A673 (cell line): ENCODE measurements around the gene ABHD16B. TPM values are rescaled to one million over a fixed set of nuclear protein-coding genes. Genes with fewer than 3 reads are reported as not detected.

Experiments
- BruUV-seq: library from RNA; stranded (reverse); fragments of 400-500 nt; replicated peaks from 2 replicates; lab custom pipeline; 2021; lab: Mats Ljungman, UMichigan
- CTCF ChIA-PET: fragments of 300-600 bp; sonication (Branson Sonifier 250); formaldehyde crosslinking; loops from one replicate; lab custom pipeline; 2022; ENCODE audit warnings: antibody characterized with exemption; lab: Charles Lee
- POLR2A ChIA-PET: fragments of 300-600 bp; sonication (Branson Sonifier 250); formaldehyde crosslinking; loops from one replicate; lab custom pipeline; 2022; ENCODE audit warnings: antibody characterized with exemption; ENCODE audit not compliant: low non-redundant PET; lab: Charles Lee
- DNase-seq: peaks from one replicate; pipeline ENCODE4 v3.0.0-alpha.2; 2015; ENCODE audit warnings: low spot score
- H3K27ac ChIP-seq: fragments of 200-600 bp; sonication (generic); 2 replicates; pipeline ENCODE4 v1.5.1; 2016; ENCODE audit warnings: mixed run types, low read depth, mild to moderate bottlenecking, mixed read lengths, antibody characterized with exemption, low read length; ENCODE audit not compliant: poor library complexity, severe bottlenecking
- H3K27me3 ChIP-seq: fragments of 200-600 bp; sonication (generic); replicated peaks from 2 replicates; pipeline ENCODE4 v1.6.1; 2017; ENCODE audit warnings: mixed run types, low read depth, mild to moderate bottlenecking, mixed read lengths, antibody characterized with exemption, low read length; ENCODE audit not compliant: insufficient read depth, poor library complexity
- H3K36me3 ChIP-seq: fragments of 200-600 bp; sonication (generic); 2 replicates; pipeline ENCODE4 v1.6.1; 2016; ENCODE audit warnings: mixed run types, mild to moderate bottlenecking, mixed read lengths, antibody characterized with exemption, low read length; ENCODE audit not compliant: insufficient read depth, poor library complexity, severe bottlenecking
- H3K4me1 ChIP-seq: fragments of 200-600 bp; sonication (generic); 2 replicates; pipeline ENCODE4 v1.6.1; 2017; ENCODE audit warnings: mixed run types, mild to moderate bottlenecking, mixed read lengths, antibody characterized with exemption, low read length; ENCODE audit not compliant: insufficient read depth, poor library complexity, severe bottlenecking
- H3K4me3 ChIP-seq: fragments of 200-600 bp; sonication (generic); 2 replicates; pipeline ENCODE4 v1.5.1; 2016; ENCODE audit warnings: low read depth, mixed run types, mild to moderate bottlenecking, mixed read lengths, low read length; ENCODE audit not compliant: poor library complexity, severe bottlenecking
- H3K9me3 ChIP-seq: fragments of 200-600 bp; sonication (generic); 2 replicates; pipeline ENCODE4 v1.6.1; 2016; ENCODE audit warnings: mixed run types, low read depth, mild to moderate bottlenecking, mixed read lengths, antibody characterized with exemption, low read length; ENCODE audit not compliant: poor library complexity, severe bottlenecking
- CTCF ChIP-seq: fragments of 300-800, 200-600 bp; sonication (generic); conservative IDR thresholded peaks from 2 replicates; pipeline ENCODE4 v1.5.1; 2017; ENCODE audit warnings: low read depth, mild to moderate bottlenecking, antibody characterized with exemption, low read length, moderate library complexity, mixed read lengths
- EZH2 ChIP-seq: fragments of 200-600 bp; sonication (generic); IDR thresholded peaks from 2 replicates; pipeline ENCODE4 v1.6.1; 2017; ENCODE audit warnings: borderline replicate concordance, low read depth, mild to moderate bottlenecking, mixed read lengths, antibody characterized with exemption, low read length; ENCODE audit not compliant: poor library complexity, severe bottlenecking
- intact Hi-C: fragments of 100-400 bp; cut with micrococcal nuclease; formaldehyde crosslinking; loops from one replicate; pipeline ENCODE4 v1.10.0; 2022; ENCODE audit not compliant: unreplicated experiment
- total RNA-seq: library from RNA; stranded (reverse); gene quantifications from 2 replicates; pipeline ENCODE4 v1.2.3, GENCODE V29; 2021

The ABHD16B gene
- total RNA-seq, 1 experiment from 2014 or later, result not detected

DNA sequence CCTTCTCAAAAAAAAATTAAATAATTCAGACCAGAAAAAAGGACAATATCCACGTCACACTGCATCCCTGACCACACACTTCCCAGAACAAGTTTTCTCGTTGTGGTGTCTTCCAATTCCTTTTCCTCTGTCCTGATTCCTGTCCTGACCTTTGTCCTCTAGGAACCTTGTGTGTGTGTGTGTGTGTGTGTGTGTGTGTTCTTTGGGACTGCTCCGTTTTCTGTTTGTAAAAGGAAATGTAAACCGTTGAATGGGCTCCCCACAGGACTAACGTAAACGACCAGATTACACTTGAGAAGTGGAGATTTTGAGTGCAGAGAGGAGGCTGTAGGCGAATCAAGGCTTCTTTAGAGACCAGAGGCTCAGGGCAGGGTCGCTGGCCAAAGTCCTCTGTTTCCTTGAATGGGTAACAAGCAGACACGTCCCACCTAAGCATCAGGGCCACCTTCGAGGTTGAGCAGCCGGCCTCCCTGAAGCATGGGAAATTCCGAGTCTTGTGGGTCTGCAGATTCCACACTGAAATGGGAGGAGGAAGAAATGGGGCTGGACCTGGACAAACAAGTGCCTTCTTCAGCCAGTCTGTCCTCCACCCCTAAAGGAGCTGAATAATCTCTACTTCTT is 37.5 kb upstream of the ABHD16B start:
- no peak for DNase-seq
- Histone ChIP-seq H3K4me1 (no peaks in the 10 kb centered on the region), H3K27ac (no peak overlapping the region), H3K27me3 (peaks cover 14% of the 10 kb centered on the region), H3K36me3 (no peaks in the 10 kb centered on the region), H3K4me3 (no peak overlapping the region), H3K9me3 (no peaks in the 10 kb centered on the region)
- CTCF ChIA-PET, result no interaction called here
- intact Hi-C loops, result no loop called here
- no TSS peak for BruUV-seq
- POLR2A ChIA-PET, result no interaction called here
- no peak for TF ChIP-seq EZH2
- TF ChIP-seq CTCF, result no peak

GRCh38 chr20:63825331-63826118 is 35.8 kb upstream of the ABHD16B start:
- no peak overlapping the region for H3K27ac ChIP-seq
- BruUV-seq, result no TSS peak
- DNase-seq, result no peak
- H3K36me3 ChIP-seq, result no peaks in the 10 kb centered on the region
- no peaks in the 10 kb centered on the region for H3K9me3 ChIP-seq
- H3K4me3 ChIP-seq, result no peak overlapping the region
- intact Hi-C loops, result no loop called here
- no peaks in the 10 kb centered on the region for H3K4me1 ChIP-seq
- TF ChIP-seq CTCF (no peak), EZH2 (no peak)
- ChIA-PET CTCF (no interaction called here), POLR2A (no interaction called here)
- H3K27me3 ChIP-seq, result peaks cover 32% of the 10 kb centered on the region

DNA sequence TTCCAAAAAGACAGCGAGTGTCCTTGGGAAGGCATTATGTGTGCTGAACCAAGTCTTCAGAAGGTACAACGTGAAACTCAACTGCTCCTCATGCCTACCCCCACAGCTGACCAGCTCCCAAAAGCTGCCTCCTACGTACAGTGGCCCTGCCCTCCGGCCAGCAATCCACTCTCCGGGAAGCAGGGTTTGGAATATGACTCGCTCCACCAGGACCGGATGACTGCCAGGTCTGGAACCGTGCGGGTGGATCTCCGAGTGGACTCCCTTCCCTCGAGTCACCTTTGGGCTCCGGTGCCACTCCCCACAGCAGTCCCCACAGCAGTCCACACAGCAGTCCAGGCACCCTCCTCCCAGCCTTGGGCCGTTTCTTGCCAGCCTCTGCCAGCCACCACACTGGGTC is 34.5 kb upstream of the ABHD16B start:
- TF ChIP-seq CTCF, result no peak
- TF ChIP-seq EZH2, result no peak
- H3K27me3 ChIP-seq, result peaks cover 34% of the 10 kb centered on the region
- no peak overlapping the region for H3K27ac ChIP-seq
- ChIA-PET POLR2A (no interaction called here), CTCF (no interaction called here)
- DNase-seq, result no peak
- intact Hi-C loops, result no loop called here
- BruUV-seq, result no TSS peak
- H3K36me3 ChIP-seq, result no peaks in the 10 kb centered on the region
- no peak overlapping the region for H3K4me3 ChIP-seq
- H3K9me3 ChIP-seq, result no peaks in the 10 kb centered on the region
- H3K4me1 ChIP-seq, result no peaks in the 10 kb centered on the region
